ENCODE data around the gene PSMA4.
"Not testable (repeated sequence)": the region's sequence is repeated elsewhere in the genome, so short reads cannot be mapped to it uniquely, and the experiment has no call there.

- not testable (repeated sequence) for TF ChIP-seq ATF3 (IDR thresholded peaks at IDR 0.05; ENCODE audit: insufficient read depth, low read depth, low read length); RFX5 (IDR thresholded peaks at IDR 0.05; ENCODE audit: borderline replicate concordance, low read depth, low read length); CTCF (IDR thresholded peaks at IDR 0.05; ENCODE audit: control extremely low read depth in 1 of 3, insufficient read depth in 1 of 3, low read depth in 1 of 3, low read length in 3 of 3)
- TF ChIP-seq, protein P1, sequence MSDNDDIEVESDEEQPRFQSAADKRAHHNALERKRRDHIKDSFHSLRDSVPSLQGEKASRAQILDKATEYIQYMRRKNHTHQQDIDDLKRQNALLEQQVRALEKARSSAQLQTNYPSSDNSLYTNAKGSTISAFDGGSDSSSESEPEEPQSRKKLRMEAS (IDR thresholded peaks at IDR 0.05): not testable (repeated sequence)
These were observed 20.2 kb upstream of the PSMA4 start for GRCh38 chr15:78520035-78520434.

Measured in H1 (cell line).